Stomach (tissue), 4 donors: ENCODE measurements around the gene NEAT1.

ENCODE experiments used
- EP300 ChIP-seq: sonication (generic); formaldehyde crosslinking; IDR thresholded peaks from one replicate; pipeline ENCODE4 v1.6.1; 2017; ENCODE audit warnings: antibody characterized with exemption
- POLR2A ChIP-seq, 4 donors: fragments of 450-650 bp; IDR thresholded peaks; one replicate each; pipeline ENCODE4 v1.6.1; 2016; ENCODE audit warnings: antibody characterized with exemption in 4 of 4, control low read depth in 2 of 4, mild to moderate bottlenecking in 1 of 4, moderate library complexity in 1 of 4
- POLR2AphosphoS5 ChIP-seq, 3 donors: sonication (generic); formaldehyde crosslinking; IDR thresholded peaks; one replicate each; pipeline ENCODE4 v1.6.1; 2016; ENCODE audit warnings: antibody characterized with exemption in 3 of 3
- TF ChIP-seq, protein P1 (sequence below), 7 experiments: fragments of 450-650 bp in 4 of 7; fragments of 200-600 bp in 3 of 7; sonication (generic) in 3 of 7; IDR thresholded peaks; one replicate each; pipeline ENCODE4 v1.5.1; 2016 to 2019; ENCODE audit warnings: antibody characterized with exemption in 7 of 7, control low read depth in 2 of 7, mild to moderate bottlenecking in 1 of 7

- TF ChIP-seq, protein P1, sequence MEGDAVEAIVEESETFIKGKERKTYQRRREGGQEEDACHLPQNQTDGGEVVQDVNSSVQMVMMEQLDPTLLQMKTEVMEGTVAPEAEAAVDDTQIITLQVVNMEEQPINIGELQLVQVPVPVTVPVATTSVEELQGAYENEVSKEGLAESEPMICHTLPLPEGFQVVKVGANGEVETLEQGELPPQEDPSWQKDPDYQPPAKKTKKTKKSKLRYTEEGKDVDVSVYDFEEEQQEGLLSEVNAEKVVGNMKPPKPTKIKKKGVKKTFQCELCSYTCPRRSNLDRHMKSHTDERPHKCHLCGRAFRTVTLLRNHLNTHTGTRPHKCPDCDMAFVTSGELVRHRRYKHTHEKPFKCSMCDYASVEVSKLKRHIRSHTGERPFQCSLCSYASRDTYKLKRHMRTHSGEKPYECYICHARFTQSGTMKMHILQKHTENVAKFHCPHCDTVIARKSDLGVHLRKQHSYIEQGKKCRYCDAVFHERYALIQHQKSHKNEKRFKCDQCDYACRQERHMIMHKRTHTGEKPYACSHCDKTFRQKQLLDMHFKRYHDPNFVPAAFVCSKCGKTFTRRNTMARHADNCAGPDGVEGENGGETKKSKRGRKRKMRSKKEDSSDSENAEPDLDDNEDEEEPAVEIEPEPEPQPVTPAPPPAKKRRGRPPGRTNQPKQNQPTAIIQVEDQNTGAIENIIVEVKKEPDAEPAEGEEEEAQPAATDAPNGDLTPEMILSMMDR (IDR thresholded peaks at IDR 0.05), result peak in 6 of 7 experiments; percentile 68 to 95 (median 87)
- peak; percentile 36 for TF ChIP-seq EP300
- peak; percentile 68 to 88 (median 81) for TF ChIP-seq POLR2AphosphoS5 (IDR thresholded peaks at IDR 0.05)
- no peak for TF ChIP-seq POLR2A (IDR thresholded peaks at IDR 0.05)
These were observed 40.4 kb upstream of the NEAT1 start, which contains the start of gene SLC25A45 for GRCh38 chr11:65382033-65382803.
